ENCODE data around the gene TCL1B.

DNA sequence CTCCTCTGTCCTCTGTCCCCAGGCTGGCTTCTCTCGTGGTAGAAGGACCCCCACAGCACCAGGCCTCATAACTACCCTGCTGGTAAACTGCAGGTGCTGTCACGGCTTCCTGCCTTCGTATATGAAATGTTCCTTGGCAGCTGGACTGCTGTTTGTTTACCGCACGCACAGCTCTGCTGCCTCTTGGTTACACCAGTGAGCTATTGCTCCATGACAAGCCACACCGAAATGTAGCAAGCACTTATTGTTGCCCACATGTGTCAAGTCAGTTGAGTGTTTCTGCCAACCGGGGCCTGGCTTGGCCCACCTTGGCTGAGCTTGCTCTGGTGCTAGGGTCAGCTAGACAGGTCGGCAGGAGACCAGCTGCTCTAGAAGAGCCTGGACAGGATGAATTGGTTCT is 21.7 kb upstream of the TCL1B start:
- TF ChIP-seq, protein P1, sequence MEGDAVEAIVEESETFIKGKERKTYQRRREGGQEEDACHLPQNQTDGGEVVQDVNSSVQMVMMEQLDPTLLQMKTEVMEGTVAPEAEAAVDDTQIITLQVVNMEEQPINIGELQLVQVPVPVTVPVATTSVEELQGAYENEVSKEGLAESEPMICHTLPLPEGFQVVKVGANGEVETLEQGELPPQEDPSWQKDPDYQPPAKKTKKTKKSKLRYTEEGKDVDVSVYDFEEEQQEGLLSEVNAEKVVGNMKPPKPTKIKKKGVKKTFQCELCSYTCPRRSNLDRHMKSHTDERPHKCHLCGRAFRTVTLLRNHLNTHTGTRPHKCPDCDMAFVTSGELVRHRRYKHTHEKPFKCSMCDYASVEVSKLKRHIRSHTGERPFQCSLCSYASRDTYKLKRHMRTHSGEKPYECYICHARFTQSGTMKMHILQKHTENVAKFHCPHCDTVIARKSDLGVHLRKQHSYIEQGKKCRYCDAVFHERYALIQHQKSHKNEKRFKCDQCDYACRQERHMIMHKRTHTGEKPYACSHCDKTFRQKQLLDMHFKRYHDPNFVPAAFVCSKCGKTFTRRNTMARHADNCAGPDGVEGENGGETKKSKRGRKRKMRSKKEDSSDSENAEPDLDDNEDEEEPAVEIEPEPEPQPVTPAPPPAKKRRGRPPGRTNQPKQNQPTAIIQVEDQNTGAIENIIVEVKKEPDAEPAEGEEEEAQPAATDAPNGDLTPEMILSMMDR (conservative IDR thresholded peaks at IDR 0.05; ENCODE audit: low read depth in 2 of 2): no peak
- TF ChIP-seq POLR2AphosphoS5 (IDR thresholded peaks at IDR 0.05; ENCODE audit: low read depth) (no peak), EZH2 (IDR thresholded peaks at IDR 0.05; ENCODE audit: low read depth, unreplicated experiment) (no peak), EZH2phosphoT487 (IDR thresholded peaks at IDR 0.05; ENCODE audit: unreplicated experiment) (no peak), JUNB (IDR thresholded peaks at IDR 0.05; ENCODE audit: unreplicated experiment) (no peak), CREB1 (CRISPR knock-in tag; IDR thresholded peaks at IDR 0.05; ENCODE audit: low read depth) (no peak), ZNF114 (CRISPR knock-in tag; IDR thresholded peaks at IDR 0.05) (no peak)
- TF ChIP-seq, protein P2, sequence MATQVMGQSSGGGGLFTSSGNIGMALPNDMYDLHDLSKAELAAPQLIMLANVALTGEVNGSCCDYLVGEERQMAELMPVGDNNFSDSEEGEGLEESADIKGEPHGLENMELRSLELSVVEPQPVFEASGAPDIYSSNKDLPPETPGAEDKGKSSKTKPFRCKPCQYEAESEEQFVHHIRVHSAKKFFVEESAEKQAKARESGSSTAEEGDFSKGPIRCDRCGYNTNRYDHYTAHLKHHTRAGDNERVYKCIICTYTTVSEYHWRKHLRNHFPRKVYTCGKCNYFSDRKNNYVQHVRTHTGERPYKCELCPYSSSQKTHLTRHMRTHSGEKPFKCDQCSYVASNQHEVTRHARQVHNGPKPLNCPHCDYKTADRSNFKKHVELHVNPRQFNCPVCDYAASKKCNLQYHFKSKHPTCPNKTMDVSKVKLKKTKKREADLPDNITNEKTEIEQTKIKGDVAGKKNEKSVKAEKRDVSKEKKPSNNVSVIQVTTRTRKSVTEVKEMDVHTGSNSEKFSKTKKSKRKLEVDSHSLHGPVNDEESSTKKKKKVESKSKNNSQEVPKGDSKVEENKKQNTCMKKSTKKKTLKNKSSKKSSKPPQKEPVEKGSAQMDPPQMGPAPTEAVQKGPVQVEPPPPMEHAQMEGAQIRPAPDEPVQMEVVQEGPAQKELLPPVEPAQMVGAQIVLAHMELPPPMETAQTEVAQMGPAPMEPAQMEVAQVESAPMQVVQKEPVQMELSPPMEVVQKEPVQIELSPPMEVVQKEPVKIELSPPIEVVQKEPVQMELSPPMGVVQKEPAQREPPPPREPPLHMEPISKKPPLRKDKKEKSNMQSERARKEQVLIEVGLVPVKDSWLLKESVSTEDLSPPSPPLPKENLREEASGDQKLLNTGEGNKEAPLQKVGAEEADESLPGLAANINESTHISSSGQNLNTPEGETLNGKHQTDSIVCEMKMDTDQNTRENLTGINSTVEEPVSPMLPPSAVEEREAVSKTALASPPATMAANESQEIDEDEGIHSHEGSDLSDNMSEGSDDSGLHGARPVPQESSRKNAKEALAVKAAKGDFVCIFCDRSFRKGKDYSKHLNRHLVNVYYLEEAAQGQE (IDR thresholded peaks at IDR 0.05; ENCODE audit: unreplicated experiment): no peak
- TF ChIP-seq, protein P3, sequence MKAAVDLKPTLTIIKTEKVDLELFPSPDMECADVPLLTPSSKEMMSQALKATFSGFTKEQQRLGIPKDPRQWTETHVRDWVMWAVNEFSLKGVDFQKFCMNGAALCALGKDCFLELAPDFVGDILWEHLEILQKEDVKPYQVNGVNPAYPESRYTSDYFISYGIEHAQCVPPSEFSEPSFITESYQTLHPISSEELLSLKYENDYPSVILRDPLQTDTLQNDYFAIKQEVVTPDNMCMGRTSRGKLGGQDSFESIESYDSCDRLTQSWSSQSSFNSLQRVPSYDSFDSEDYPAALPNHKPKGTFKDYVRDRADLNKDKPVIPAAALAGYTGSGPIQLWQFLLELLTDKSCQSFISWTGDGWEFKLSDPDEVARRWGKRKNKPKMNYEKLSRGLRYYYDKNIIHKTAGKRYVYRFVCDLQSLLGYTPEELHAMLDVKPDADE (IDR thresholded peaks at IDR 0.05): no peak
